Heart left ventricle (tissue), 13 donors: Measurements from ENCODE around the gene COG4.

Experiments used
- CTCF ChIP-seq, 12 donors: fragments of 200-600 bp; sonication (generic) in 4 of 12; IDR thresholded peaks; one replicate each; pipeline versions ENCODE4 v1.5.0 to v1.8.0; 2018 to 2022; ENCODE audit warnings: antibody characterized with exemption in 12 of 12, mild to moderate bottlenecking in 5 of 12
- POLR2A ChIP-seq, 2 donors: fragments of 450-650 bp; IDR thresholded peaks; one replicate each; pipeline ENCODE4 v1.6.1; 2017; ENCODE audit warnings: antibody characterized with exemption in 2 of 2, mild to moderate bottlenecking in 2 of 2, moderate library complexity in 2 of 2
- donor health status: ischemic (EF 13 %, LVEDD 7.1; RV severe dilation, severe dysfunction).
- donor health status: DM: no; HTN: yes; CAD: no.
- donor health status: DM: no; HTN: no; CAD: no.
- donor health status: ischemic (EF 25% LVEDD 6.9; RV normal size, moderate dysfunction).
- donor health status: ischemic (EF 25% LVEDD 5.7; RV mildly dilated, moderate dysfunction).
- donor health status: ischemic (EF 35%, LVEDD 5.7; RV mildly dilated, moderate dysfunction).
- donor health status: nonischemic (EF 11% LVEDD 7.7; RV severe dilation, severe dysfunction).
- donor health status: DM: yes; HTN: yes; CAD: no.
- donor health status: PGD.
- donor health status: ischemic (EF 29% LVEDD 5.4; RV normal size, mild dysfunction).
- donor health status: nonischemic (EF 23%, LVEDD 6.1; RV moderate dilation, normal function).

GRCh38 chr16:70569752-70570151 is 46.4 kb upstream of the COG4 start:
- TF ChIP-seq CTCF (IDR thresholded peaks at IDR 0.05) (no peak), POLR2A (IDR thresholded peaks at IDR 0.05) (no peak)
